ENCODE measurements around the gene GOLIM4.

GOLIM4 gene

GRCh38 chr3:167978071-167978470 lies 117.7 kb downstream of the GOLIM4 start:
- no peak for FAIRE-seq

- FAIRE-seq: no peak
Measured at GRCh38 chr3:167976516-167977361, 119.0 kb downstream of the GOLIM4 start.

GRCh38 chr3:167973901-167974300 lies 121.8 kb downstream of the GOLIM4 start:
- no peak for FAIRE-seq

GRCh38 chr3:167973046-167973445 lies 122.7 kb downstream of the GOLIM4 start:
- FAIRE-seq: no peak

GRCh38 chr3:167972502-167972901 lies 123.2 kb downstream of the GOLIM4 start:
- no peak for FAIRE-seq

- no peak for FAIRE-seq
Measured at GRCh38 chr3:167969548-167969947, 126.2 kb downstream of the GOLIM4 start.

- FAIRE-seq: no peak
Measured at GRCh38 chr3:167967257-167968036, 128.3 kb downstream of the GOLIM4 start.

Data from TTC549 (cell line).